HepG2 (cell line): ENCODE results near the gene RDH12. TPM values are rescaled to one million over a fixed set of nuclear protein-coding genes. Genes with fewer than 3 reads are reported as not detected.
A peak's percentile ranks its signal among the peaks of the same experiment; 100 is the strongest.

Source experiments
- BORCS8-MEF2B ChIP-seq: sonication (generic); formaldehyde crosslinking; IDR thresholded peaks from 2 replicates; pipeline ENCODE4 v1.8.0; 2022; ENCODE audit warnings: mild to moderate bottlenecking, missing genetic modification reagents
- CENPX ChIP-seq: sonication (generic); formaldehyde crosslinking; IDR thresholded peaks from 2 replicates; pipeline ENCODE4 v1.9.0; 2021; ENCODE audit warnings: mild to moderate bottlenecking, missing genetic modification reagents, moderate library complexity
- ERF ChIP-seq: IDR thresholded peaks from 2 replicates; pipeline ENCODE4 v1.6.1; 2018; ENCODE audit warnings: missing biosample characterization, missing genetic modification reagents
- FOXM1 ChIP-seq: sonication (generic); formaldehyde crosslinking; IDR thresholded peaks from 2 replicates; pipeline ENCODE4 v1.5.0; 2020; ENCODE audit warnings: missing genetic modification reagents
- GPBP1L1 ChIP-seq: sonication (generic); formaldehyde crosslinking; IDR thresholded peaks from 2 replicates; pipeline ENCODE4 v1.5.0; 2020; ENCODE audit warnings: mild to moderate bottlenecking, missing genetic modification reagents
- HNF4A ChIP-seq: sonication (generic); formaldehyde crosslinking; IDR thresholded peaks from 2 replicates; pipeline ENCODE4 v1.4.0; 2020; ENCODE audit warnings: missing genetic modification reagents
- HOXA7 ChIP-seq: sonication (generic); formaldehyde crosslinking; IDR thresholded peaks from 2 replicates; pipeline ENCODE4 v1.8.1; 2022; ENCODE audit warnings: mild to moderate bottlenecking, missing genetic modification reagents, moderate library complexity
- KDM2A ChIP-seq: sonication (generic); formaldehyde crosslinking; IDR thresholded peaks from 2 replicates; pipeline ENCODE4 v1.4.0; 2020; ENCODE audit warnings: low read depth, missing genetic modification reagents, borderline replicate concordance
- MTF2 ChIP-seq: sonication (generic); formaldehyde crosslinking; IDR thresholded peaks from 2 replicates; pipeline ENCODE4 v1.5.0; 2020; ENCODE audit warnings: missing genetic modification reagents, borderline replicate concordance
- MXI1 ChIP-seq: IDR thresholded peaks from 3 replicates; pipeline ENCODE4 v1.6.1; 2012; ENCODE audit warnings: low read depth, low read length, inconsistent platforms, borderline replicate concordance
- MZF1 ChIP-seq: sonication (generic); formaldehyde crosslinking; IDR thresholded peaks from 2 replicates; pipeline ENCODE4 v1.8.1; 2023; ENCODE audit warnings: mild to moderate bottlenecking, missing genetic modification reagents, borderline replicate concordance
- NBN ChIP-seq: fragments of 450-650 bp; conservative IDR thresholded peaks from 2 replicates; pipeline ENCODE4 v1.6.1; 2017
- NR0B2 ChIP-seq: sonication (generic); formaldehyde crosslinking; IDR thresholded peaks from 2 replicates; pipeline ENCODE4 v1.4.0; 2020; ENCODE audit warnings: mild to moderate bottlenecking, missing genetic modification reagents
- PHF21A ChIP-seq: sonication (generic); formaldehyde crosslinking; IDR thresholded peaks from 2 replicates; pipeline ENCODE4 v1.5.0; 2020; ENCODE audit warnings: mild to moderate bottlenecking, missing genetic modification reagents
- PITX1 ChIP-seq: sonication (generic); formaldehyde crosslinking; IDR thresholded peaks from 2 replicates; pipeline ENCODE4 v1.5.1; 2020; ENCODE audit warnings: mild to moderate bottlenecking, missing genetic modification reagents
- POLR2G ChIP-seq: fragments of 200-400 bp; formaldehyde crosslinking; IDR thresholded peaks from 2 replicates; pipeline ENCODE4 v1.6.1; 2018; ENCODE audit warnings: mild to moderate bottlenecking, low read depth, low read length, moderate library complexity
- SNAI1 ChIP-seq: sonication (generic); formaldehyde crosslinking; IDR thresholded peaks from 2 replicates; pipeline ENCODE4 v1.5.0; 2020; ENCODE audit warnings: mild to moderate bottlenecking, missing genetic modification reagents, borderline replicate concordance
- SRF ChIP-seq: IDR thresholded peaks from 2 replicates; pipeline ENCODE4 v1.6.1; 2011; ENCODE audit warnings: mild to moderate bottlenecking, low read depth, low read length, moderate library complexity
- TBL1XR1 ChIP-seq: fragments of 150-350 bp; IDR thresholded peaks from 2 replicates; pipeline ENCODE4 v1.6.1; 2014; ENCODE audit warnings: borderline replicate concordance, low read length; ENCODE audit not compliant: partially characterized antibody
- TCF7 ChIP-seq: sonication (generic); IDR thresholded peaks from 2 replicates; pipeline ENCODE4 v1.6.1; 2016; ENCODE audit warnings: antibody characterized with exemption, low read depth
- ZKSCAN1 ChIP-seq: fragments of 150-350 bp; IDR thresholded peaks from 2 replicates; pipeline ENCODE4 v1.6.1; 2014; ENCODE audit warnings: low read length
- ZNF225 ChIP-seq: sonication (generic); formaldehyde crosslinking; IDR thresholded peaks from 2 replicates; pipeline ENCODE4 v1.4.0; 2020; ENCODE audit warnings: mild to moderate bottlenecking, missing genetic modification reagents
- ZNF232 ChIP-seq: sonication (generic); formaldehyde crosslinking; IDR thresholded peaks from 2 replicates; pipeline ENCODE4 v1.4.0; 2020; ENCODE audit warnings: missing genetic modification reagents, borderline replicate concordance
- ZNF317 ChIP-seq: sonication (generic); formaldehyde crosslinking; IDR thresholded peaks from 2 replicates; pipeline ENCODE4 v1.5.0; 2020; ENCODE audit warnings: mild to moderate bottlenecking, missing genetic modification reagents
- ZNF326 ChIP-seq: sonication (generic); formaldehyde crosslinking; IDR thresholded peaks from 2 replicates; pipeline ENCODE4 v1.4.0; 2020; ENCODE audit warnings: missing genetic modification reagents, borderline replicate concordance
- ZNF616 ChIP-seq: sonication (generic); formaldehyde crosslinking; IDR thresholded peaks from 2 replicates; pipeline ENCODE4 v1.5.0; 2020; ENCODE audit warnings: low read depth, mild to moderate bottlenecking, missing genetic modification reagents
- ZNF724P ChIP-seq: sonication (generic); formaldehyde crosslinking; IDR thresholded peaks from 2 replicates; pipeline ENCODE4 v1.8.0; 2022; ENCODE audit warnings: missing genetic modification reagents, borderline replicate concordance
- ZNF83 ChIP-seq: sonication (generic); formaldehyde crosslinking; IDR thresholded peaks from 2 replicates; pipeline ENCODE4 v1.4.0; 2020; ENCODE audit warnings: missing genetic modification reagents, mild to moderate bottlenecking, borderline replicate concordance
- polyA plus RNA-seq, 8 experiments: library from polyadenylated mRNA; depleted of rRNA in 3 of 8; stranded (reverse) in 7 of 8; unstranded in 1 of 8; fragments of >200 nt; fragmentation: Illumina TruSeq in 4 of 8; extraction: Trizol in 4 of 8; gene quantifications; 2 replicates each; pipeline versions ENCODE4 v1.2.1 to v1.2.3, GENCODE V29; 2011 to 2016; ENCODE audit warnings: low read depth in 4 of 8, missing spikeins in 1 of 8, mixed read lengths in 1 of 8; ENCODE audit not compliant: insufficient read depth in 1 of 8
- total RNA-seq, 5 experiments: library from RNA; depleted of rRNA; stranded (reverse); fragments of >200 nt; fragmentation: Illumina TruSeq; extraction: Trizol; gene quantifications; 2 replicates each; pipeline ENCODE4 v1.2.3, GENCODE V29; 2016; ENCODE audit warnings: low read depth in 1 of 5
- TF ChIP-seq, protein P1 (sequence below): sonication (generic); formaldehyde crosslinking; IDR thresholded peaks from 2 replicates; pipeline ENCODE4 v1.5.1; 2020; ENCODE audit warnings: mild to moderate bottlenecking, missing genetic modification reagents

RDH12 gene
- total and polyA plus RNA-seq, 2 of the 13 experiments (the other 11 are each of a cell fraction or from before 2014, with no cell fraction given), result 1.6 to 2.1 TPM

- TF ChIP-seq HOXA7 (CRISPR knock-in tag) (no peak), ZKSCAN1 (no peak), FOXM1 (CRISPR knock-in tag) (no peak), GPBP1L1 (CRISPR knock-in tag) (no peak), ZNF724P (CRISPR knock-in tag) (no peak), PITX1 (CRISPR knock-in tag) (0 out of 2 replicates have a peak, but pooled peaks have one; percentile 9), HNF4A (CRISPR knock-in tag) (no peak), NBN (no peak), ZNF232 (no peak), POLR2G (peak; percentile 95), ERF (CRISPR knock-in tag) (peak; percentile 53), MZF1 (CRISPR knock-in tag) (no peak), PHF21A (CRISPR knock-in tag) (no peak), SNAI1 (CRISPR knock-in tag) (0 out of 2 replicates have a peak, but pooled peaks have one; percentile 26), NR0B2 (CRISPR knock-in tag) (no peak), MTF2 (CRISPR knock-in tag) (no peak), ZNF317 (CRISPR knock-in tag) (peak; percentile 69; the same call in 1 of the 2 replicates), ZNF616 (CRISPR knock-in tag) (no peak), MXI1 (peak; percentile 61; the same call in 1 of the 3 replicates), SRF (no peak), BORCS8-MEF2B (CRISPR knock-in tag) (no peak), KDM2A (peak; percentile 75; the same call in 1 of the 2 replicates), ZNF326 (no peak), ZNF83 (CRISPR knock-in tag) (no peak), CENPX (CRISPR knock-in tag) (no peak), ZNF225 (no peak), TCF7 (no peak), TBL1XR1 (peak; percentile 18)
- TF ChIP-seq, protein P1, sequence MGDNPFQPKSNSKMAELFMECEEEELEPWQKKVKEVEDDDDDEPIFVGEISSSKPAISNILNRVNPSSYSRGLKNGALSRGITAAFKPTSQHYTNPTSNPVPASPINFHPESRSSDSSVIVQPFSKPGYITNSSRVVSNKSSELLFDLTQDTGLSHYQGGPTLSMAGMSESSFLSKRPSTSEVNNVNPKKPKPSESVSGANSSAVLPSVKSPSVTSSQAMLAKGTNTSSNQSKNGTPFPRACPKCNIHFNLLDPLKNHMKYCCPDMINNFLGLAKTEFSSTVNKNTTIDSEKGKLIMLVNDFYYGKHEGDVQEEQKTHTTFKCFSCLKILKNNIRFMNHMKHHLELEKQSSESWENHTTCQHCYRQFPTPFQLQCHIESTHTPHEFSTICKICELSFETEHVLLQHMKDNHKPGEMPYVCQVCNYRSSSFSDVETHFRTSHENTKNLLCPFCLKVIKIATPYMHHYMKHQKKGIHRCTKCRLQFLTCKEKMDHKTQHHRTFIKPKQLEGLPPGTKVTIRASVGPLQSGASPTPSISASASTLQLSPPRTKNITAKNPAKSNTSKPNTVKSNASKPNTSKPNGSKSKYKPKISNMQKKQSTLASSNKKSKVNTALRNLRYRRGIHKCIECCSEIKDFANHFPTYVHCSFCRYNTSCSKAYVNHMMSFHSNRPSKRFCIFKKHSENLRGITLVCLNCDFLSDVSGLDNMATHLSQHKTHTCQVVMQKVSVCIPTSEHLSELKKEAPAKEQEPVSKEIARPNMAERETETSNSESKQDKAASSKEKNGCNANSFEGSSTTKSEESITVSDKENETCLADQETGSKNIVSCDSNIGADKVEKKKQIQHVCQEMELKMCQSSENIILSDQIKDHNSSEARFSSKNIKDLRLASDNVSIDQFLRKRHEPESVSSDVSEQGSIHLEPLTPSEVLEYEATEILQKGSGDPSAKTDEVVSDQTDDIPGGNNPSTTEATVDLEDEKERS (CRISPR knock-in tag), result no peak
Measured at GRCh38 chr14:67695394-67695949, 6.2 kb upstream of the RDH12 start, which contains the start of gene RDH11 (continued).
